A673 (cell line): ENCODE data around the gene TBC1D16. TPM values are rescaled to one million over a fixed set of nuclear protein-coding genes. Genes with fewer than 3 reads are reported as not detected.

Experiments
- BruUV-seq: library from RNA; stranded (reverse); fragments of 400-500 nt; replicated peaks from 2 replicates; lab custom pipeline; 2021; lab: Mats Ljungman, UMichigan
- CTCF ChIA-PET: fragments of 300-600 bp; sonication (Branson Sonifier 250); formaldehyde crosslinking; loops from one replicate; lab custom pipeline; 2022; ENCODE audit warnings: antibody characterized with exemption; lab: Charles Lee
- POLR2A ChIA-PET: fragments of 300-600 bp; sonication (Branson Sonifier 250); formaldehyde crosslinking; loops from one replicate; lab custom pipeline; 2022; ENCODE audit warnings: antibody characterized with exemption; ENCODE audit not compliant: low non-redundant PET; lab: Charles Lee
- DNase-seq: peaks from one replicate; pipeline ENCODE4 v3.0.0-alpha.2; 2015; ENCODE audit warnings: low spot score
- H3K27ac ChIP-seq: fragments of 200-600 bp; sonication (generic); 2 replicates; pipeline ENCODE4 v1.5.1; 2016; ENCODE audit warnings: mixed run types, low read depth, mild to moderate bottlenecking, mixed read lengths, antibody characterized with exemption, low read length; ENCODE audit not compliant: poor library complexity, severe bottlenecking
- H3K27me3 ChIP-seq: fragments of 200-600 bp; sonication (generic); replicated peaks from 2 replicates; pipeline ENCODE4 v1.6.1; 2017; ENCODE audit warnings: mixed run types, low read depth, mild to moderate bottlenecking, mixed read lengths, antibody characterized with exemption, low read length; ENCODE audit not compliant: insufficient read depth, poor library complexity
- H3K36me3 ChIP-seq: fragments of 200-600 bp; sonication (generic); 2 replicates; pipeline ENCODE4 v1.6.1; 2016; ENCODE audit warnings: mixed run types, mild to moderate bottlenecking, mixed read lengths, antibody characterized with exemption, low read length; ENCODE audit not compliant: insufficient read depth, poor library complexity, severe bottlenecking
- H3K4me1 ChIP-seq: fragments of 200-600 bp; sonication (generic); 2 replicates; pipeline ENCODE4 v1.6.1; 2017; ENCODE audit warnings: mixed run types, mild to moderate bottlenecking, mixed read lengths, antibody characterized with exemption, low read length; ENCODE audit not compliant: insufficient read depth, poor library complexity, severe bottlenecking
- H3K4me3 ChIP-seq: fragments of 200-600 bp; sonication (generic); 2 replicates; pipeline ENCODE4 v1.5.1; 2016; ENCODE audit warnings: low read depth, mixed run types, mild to moderate bottlenecking, mixed read lengths, low read length; ENCODE audit not compliant: poor library complexity, severe bottlenecking
- H3K9me3 ChIP-seq: fragments of 200-600 bp; sonication (generic); 2 replicates; pipeline ENCODE4 v1.6.1; 2016; ENCODE audit warnings: mixed run types, low read depth, mild to moderate bottlenecking, mixed read lengths, antibody characterized with exemption, low read length; ENCODE audit not compliant: poor library complexity, severe bottlenecking
- EZH2 ChIP-seq: fragments of 200-600 bp; sonication (generic); IDR thresholded peaks from 2 replicates; pipeline ENCODE4 v1.6.1; 2017; ENCODE audit warnings: borderline replicate concordance, low read depth, mild to moderate bottlenecking, mixed read lengths, antibody characterized with exemption, low read length; ENCODE audit not compliant: poor library complexity, severe bottlenecking
- intact Hi-C: fragments of 100-400 bp; cut with micrococcal nuclease; formaldehyde crosslinking; loops from one replicate; pipeline ENCODE4 v1.10.0; 2022; ENCODE audit not compliant: unreplicated experiment
- total RNA-seq: library from RNA; stranded (reverse); gene quantifications from 2 replicates; pipeline ENCODE4 v1.2.3, GENCODE V29; 2021
- TF ChIP-seq, protein P1 (sequence below): fragments of 300-800, 200-600 bp; sonication (generic); conservative IDR thresholded peaks from 2 replicates; pipeline ENCODE4 v1.5.1; 2017; ENCODE audit warnings: low read depth, mild to moderate bottlenecking, antibody characterized with exemption, low read length, moderate library complexity, mixed read lengths

The TBC1D16 gene
- total RNA-seq, 1 experiment from 2014 or later: 49.1 TPM

DNA sequence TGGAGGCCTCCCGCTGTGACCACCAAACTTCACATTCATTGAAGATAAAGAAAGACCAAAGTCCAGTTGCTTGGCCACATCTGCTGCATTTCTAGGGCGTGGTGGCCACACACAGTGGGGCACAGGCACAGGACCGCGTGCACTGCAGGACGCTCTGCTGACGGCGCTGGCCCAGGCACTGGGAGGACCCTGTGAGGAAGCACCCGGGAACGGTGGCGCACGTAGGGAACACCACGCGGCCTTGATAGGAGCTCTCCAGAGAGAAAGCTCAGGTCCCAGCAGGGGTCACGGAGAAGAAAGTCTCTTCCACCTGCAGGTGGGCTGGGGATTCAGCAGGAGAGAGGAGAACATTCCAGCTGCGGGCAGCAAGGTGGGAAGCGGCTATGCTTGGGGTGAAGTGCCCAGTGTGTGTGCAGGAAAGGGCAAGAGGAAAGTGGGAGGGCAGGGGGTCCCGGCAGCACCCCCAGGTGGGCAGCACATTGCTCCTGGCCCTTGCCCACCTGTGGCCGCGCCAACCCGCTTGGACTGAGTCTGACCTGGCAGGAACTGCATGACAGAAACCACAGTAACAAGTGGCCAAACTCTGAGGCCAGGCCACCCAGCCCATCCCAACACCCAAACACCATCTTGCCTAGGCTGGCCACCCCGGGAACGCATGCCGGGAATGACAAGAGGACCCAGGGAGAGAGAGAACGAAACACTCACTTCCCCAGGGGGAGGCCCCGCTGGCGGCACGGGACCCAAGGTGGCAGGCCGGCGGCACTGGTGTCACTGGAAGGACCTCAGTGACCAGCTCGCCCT is 32.8 kb downstream of the TBC1D16 start:
- no peak overlapping the region for H3K27ac ChIP-seq
- H3K27me3 ChIP-seq: no peaks in the 10 kb centered on the region
- DNase-seq: no peak
- no TSS peak for BruUV-seq
- POLR2A ChIA-PET: no interaction called here
- CTCF ChIA-PET: no interaction called here
- intact Hi-C loops: no loop called here
- H3K9me3 ChIP-seq: no peaks in the 10 kb centered on the region
- TF ChIP-seq, protein P1, sequence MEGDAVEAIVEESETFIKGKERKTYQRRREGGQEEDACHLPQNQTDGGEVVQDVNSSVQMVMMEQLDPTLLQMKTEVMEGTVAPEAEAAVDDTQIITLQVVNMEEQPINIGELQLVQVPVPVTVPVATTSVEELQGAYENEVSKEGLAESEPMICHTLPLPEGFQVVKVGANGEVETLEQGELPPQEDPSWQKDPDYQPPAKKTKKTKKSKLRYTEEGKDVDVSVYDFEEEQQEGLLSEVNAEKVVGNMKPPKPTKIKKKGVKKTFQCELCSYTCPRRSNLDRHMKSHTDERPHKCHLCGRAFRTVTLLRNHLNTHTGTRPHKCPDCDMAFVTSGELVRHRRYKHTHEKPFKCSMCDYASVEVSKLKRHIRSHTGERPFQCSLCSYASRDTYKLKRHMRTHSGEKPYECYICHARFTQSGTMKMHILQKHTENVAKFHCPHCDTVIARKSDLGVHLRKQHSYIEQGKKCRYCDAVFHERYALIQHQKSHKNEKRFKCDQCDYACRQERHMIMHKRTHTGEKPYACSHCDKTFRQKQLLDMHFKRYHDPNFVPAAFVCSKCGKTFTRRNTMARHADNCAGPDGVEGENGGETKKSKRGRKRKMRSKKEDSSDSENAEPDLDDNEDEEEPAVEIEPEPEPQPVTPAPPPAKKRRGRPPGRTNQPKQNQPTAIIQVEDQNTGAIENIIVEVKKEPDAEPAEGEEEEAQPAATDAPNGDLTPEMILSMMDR: no peak
- TF ChIP-seq EZH2: no peak
- no peak overlapping the region for H3K4me3 ChIP-seq
- no peaks in the 10 kb centered on the region for H3K36me3 ChIP-seq
- peaks cover 4% of the 10 kb centered on the region for H3K4me1 ChIP-seq

DNA sequence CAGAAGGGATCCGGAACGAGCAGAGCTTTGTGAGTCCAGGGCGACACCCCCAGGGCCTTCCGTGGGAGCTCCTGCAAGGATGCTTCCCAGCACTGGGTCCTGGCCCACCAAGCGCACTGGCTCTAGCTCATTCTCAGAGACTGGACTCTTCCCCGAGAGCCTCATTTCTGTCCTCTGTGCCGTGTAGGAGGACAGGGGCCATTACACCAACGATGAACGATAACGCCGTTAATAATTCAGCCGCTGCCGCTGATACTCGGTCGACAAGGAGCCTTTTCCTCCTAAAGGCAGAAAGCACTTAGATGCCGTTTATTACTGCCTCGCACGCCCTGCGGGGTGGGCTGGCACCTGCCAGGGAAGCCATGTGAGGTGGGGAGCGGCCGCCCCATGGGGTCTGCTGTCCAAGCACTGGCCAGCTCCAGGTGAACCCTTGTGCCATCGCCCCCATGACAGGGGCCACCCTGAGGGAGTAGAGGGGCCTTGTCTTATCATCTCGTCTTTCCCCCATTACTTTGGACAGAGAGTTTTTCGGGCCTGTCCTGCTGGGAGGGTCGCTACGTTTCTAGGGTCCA is 33.5 kb downstream of the TBC1D16 start:
- no peak for DNase-seq
- no peak overlapping the region for H3K4me3 ChIP-seq
- H3K27ac ChIP-seq: no peak overlapping the region
- BruUV-seq: no TSS peak
- TF ChIP-seq, protein P1: no peak
- no peak for TF ChIP-seq EZH2
- CTCF ChIA-PET: no interaction called here
- peaks cover 11% of the 10 kb centered on the region for H3K4me1 ChIP-seq
- H3K9me3 ChIP-seq: no peaks in the 10 kb centered on the region
- intact Hi-C loops: no loop called here
- POLR2A ChIA-PET: no interaction called here
- H3K36me3 ChIP-seq: no peaks in the 10 kb centered on the region
- no peaks in the 10 kb centered on the region for H3K27me3 ChIP-seq

DNA sequence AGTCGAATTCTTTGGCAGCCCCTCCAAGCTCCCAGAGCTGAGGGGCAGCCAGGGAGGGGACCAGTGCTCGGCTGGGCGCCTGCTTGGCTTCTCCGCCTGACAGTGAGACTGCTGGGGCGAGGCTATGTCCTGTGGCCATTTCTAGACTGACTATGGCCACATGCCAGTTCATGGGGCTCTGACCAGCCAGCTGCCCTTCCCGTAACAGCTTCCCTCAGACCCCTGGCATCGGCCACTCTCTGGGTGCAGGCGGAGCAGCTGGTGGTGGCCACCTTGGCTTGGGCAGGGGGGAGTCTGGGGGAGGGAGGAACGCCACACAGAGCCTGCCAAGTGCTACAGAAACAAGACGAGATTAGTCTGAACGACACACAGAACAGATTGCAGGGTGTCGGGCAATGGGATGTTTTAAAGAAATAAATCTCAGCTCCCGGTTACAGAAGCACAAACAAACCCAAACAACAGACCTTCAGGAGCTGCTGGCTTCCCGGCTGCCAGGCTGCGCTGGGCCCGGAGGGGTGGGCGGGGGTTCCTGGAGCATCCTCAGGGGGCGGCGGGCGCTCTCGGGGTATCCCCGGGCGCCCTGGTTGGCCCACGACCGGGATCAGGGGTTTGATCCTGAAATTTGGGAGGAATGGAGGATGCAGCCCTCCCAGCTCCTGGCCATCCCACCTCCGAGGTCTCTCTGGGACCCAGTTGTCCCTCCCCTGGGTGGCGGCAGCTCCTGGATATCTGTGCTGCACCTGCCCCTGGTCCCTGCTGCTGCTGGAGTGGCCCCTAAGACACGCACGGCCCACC is 34.5 kb downstream of the TBC1D16 start:
- BruUV-seq: no TSS peak
- TF ChIP-seq, protein P1: no peak
- intact Hi-C loops: no loop called here
- CTCF ChIA-PET: interaction anchor here (0.6 kb wide), 1 partner anchor 968 kb away, joined by 3 read pairs; no protein-coding TSS in a partner anchor
- Histone ChIP-seq H3K4me1 (peaks cover 18% of the 10 kb centered on the region), H3K4me3 (no peak overlapping the region), H3K27me3 (no peaks in the 10 kb centered on the region), H3K9me3 (no peaks in the 10 kb centered on the region), H3K27ac (no peak overlapping the region), H3K36me3 (no peaks in the 10 kb centered on the region)
- DNase-seq: no peak
- POLR2A ChIA-PET: no interaction called here
